GM18505 (cell line): ENCODE results near the gene ZBED2.

ENCODE experiments used
- ATAC-seq: cut with Tn5 transposase; IDR thresholded peaks from one replicate; pipeline ENCODE4 v1.9.1; 2021; ENCODE audit not compliant: unreplicated experiment
- POLR2A ChIP-seq: IDR thresholded peaks from 4 replicates; pipeline ENCODE4 v1.6.1; 2011; ENCODE audit warnings: borderline replicate concordance; ENCODE audit not compliant: insufficient read depth, insufficient read length; ENCODE audit errors: extremely low read depth

The ZBED2 gene

DNA sequence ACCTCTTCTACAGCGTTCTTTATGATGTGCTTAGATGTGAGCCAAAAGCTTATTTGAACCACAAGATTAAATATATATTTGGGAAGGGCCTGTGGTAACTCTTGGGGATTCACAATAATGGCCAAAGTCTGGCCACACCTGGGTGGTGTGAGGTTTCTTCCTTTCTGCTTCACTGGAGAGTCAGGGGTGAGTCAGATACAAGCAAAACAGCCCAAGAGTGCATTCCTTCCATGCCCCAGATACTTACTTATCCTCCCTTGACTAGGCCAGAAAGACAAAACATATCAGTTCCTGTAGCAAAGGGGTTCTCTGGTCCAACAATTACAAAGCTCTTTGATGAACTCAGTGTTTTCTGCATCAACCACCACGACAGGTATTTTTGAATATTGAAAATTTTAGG lies 941 bp downstream of the ZBED2 start:
- no peak for TF ChIP-seq POLR2A
- peak; percentile 70 for ATAC-seq

GRCh38 chr3:111593666-111594065 lies 1.5 kb downstream of the ZBED2 start:
- no peak for TF ChIP-seq POLR2A
- no peak for ATAC-seq

- TF ChIP-seq POLR2A = no peak
- no peak for ATAC-seq
Observed at GRCh38 chr3:111592936-111593335, 2.2 kb downstream of the ZBED2 start.

GRCh38 chr3:111592143-111592542 lies 3.0 kb downstream of the ZBED2 start:
- no peak for ATAC-seq

DNA sequence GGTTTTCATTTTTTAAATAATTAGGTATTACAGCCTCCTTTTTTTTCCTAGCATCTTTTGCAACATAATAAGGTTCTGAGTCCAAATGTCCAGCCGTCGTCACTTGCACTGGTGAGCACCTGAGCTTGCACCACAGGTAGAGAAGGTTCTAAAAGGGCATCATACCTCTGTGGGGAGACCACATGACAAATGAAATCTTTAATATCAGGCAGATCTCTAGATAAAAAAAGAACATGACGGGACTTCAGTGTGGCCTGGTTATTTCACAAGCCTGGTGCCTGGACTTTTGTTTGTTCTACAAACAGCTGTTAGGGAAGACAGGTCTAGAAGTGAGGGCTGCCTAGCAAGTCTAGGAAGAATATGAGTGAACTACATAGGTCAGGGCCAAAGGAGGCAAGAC lies 3.6 kb downstream of the ZBED2 start:
- ATAC-seq = no peak
- TF ChIP-seq POLR2A = no peak

More at GRCh38 chr3:111592143-111592542, 3.0 kb downstream of the ZBED2 start:
- TF ChIP-seq POLR2A = no peak

DNA sequence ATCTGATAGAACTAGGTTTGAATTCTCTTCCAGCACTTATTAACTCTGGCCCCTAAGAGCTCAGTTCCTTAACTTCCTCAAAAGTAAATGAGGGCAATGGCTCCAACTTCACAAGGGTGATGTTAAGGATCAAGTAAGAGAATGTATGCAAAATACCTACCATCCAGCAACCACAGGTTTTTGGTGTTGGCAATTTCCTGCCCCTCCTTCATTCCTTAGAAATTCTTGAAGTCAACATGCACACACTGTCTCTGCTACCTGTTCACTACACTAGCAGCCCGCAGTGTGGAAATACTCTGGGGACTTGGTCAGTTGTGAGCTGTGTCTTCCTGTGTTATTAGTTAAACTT lies 5.0 kb downstream of the ZBED2 start:
- no peak for ATAC-seq

DNA sequence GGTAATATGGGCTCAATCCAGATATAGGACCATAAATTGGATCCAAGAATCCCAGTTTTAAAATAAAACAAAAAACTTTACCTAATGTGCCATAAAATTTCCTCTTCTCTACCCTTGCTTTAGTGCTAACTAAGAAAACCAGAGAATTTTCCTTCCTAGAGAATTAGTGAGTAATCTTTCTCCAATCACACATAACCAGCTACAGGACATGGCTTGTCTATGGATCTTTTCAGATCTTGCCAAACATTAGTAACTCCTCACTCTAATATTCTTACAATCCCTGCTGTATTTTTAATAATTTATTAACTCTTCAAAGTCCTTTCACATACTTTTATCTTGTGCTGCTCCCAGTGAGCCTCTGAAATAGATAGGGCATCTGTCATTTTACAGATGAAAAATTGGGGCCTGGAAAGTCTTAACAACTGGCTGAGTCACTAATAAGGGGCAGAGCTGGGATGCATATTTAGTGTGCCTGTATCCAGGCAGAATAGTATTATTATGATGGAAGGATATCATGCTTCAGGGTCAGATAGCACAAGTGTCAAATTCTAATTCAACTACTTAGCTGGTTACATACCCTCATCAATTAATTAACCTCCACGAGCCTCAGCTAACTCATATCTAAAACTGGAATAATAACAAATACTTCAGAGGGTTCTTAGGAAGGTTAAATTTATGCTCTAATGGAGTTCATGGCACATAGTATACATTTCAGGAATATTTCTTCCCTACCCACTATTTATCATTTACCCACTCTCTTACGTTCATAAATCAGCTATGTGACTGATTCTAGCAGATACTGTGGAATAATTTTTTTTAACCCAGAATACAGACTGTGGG lies 5.6 kb downstream of the ZBED2 start:
- no peak for ATAC-seq

More for the DNA sequence above, 5.0 kb downstream of the ZBED2 start:
- no peak for TF ChIP-seq POLR2A

GRCh38 chr3:111588527-111588926 lies 6.6 kb downstream of the ZBED2 start:
- no peak for ATAC-seq
- TF ChIP-seq POLR2A = no peak

More for the DNA sequence above, 5.6 kb downstream of the ZBED2 start:
- no peak for TF ChIP-seq POLR2A

DNA sequence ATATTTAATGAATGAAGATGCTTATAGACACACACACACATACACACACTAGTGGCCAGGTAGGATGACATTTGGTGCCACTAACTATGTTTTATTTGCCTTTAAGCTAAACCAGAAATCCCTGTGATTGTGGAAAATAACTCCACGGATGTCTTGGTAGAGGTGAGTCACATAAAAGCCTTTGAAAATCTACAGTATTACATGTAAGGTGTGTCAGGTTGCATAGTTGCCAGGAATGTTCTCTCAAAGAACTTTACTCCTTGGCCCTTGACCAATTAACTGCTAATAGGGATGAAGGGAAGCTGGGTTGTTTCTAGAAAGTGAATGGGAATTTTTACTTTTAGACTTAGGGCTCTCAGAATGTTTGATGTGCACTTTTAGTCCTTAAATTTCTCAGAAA lies 9.9 kb downstream of the ZBED2 start:
- no peak for TF ChIP-seq POLR2A

DNA sequence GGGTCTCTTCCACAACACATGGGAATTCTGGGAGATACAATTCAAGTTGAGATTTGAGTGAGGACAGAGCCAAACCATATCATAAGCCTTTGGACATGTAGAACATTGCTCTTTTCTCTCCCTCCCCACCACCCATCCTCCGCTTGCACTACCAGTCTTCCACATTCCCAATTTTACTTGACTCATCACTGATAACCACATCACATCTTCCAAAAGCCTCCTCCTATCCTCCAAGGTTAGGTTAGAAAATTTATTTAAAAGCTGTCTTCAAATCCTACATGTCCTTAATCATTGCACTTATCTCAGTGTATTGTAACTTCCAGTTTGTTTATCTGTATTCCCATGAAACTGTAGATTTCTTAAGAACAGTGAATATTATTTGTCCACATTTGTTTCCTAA lies 10.4 kb downstream of the ZBED2 start:
- TF ChIP-seq POLR2A = no peak

More for the DNA sequence above, 9.9 kb downstream of the ZBED2 start:
- ATAC-seq = no peak

DNA sequence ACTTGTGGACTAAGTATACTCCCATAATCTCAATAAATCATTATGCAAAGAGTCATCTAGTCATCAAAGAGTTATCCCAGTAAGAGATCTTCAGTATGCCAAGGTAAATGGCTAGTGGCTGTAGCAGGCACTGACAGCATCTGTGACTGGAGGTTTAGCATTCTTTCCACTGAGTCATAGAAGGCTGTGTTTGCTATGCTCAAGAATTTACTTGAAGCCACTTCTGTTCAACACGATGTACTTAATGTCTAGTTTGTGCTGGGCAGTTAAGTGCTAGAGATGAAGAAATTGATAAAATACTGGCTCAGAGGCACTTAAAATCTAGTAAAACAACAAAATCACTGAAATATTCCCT lies 13.0 kb downstream of the ZBED2 start:
- no peak for TF ChIP-seq POLR2A
- ATAC-seq = no peak

More for the DNA sequence above, 10.4 kb downstream of the ZBED2 start:
- ATAC-seq = no peak

DNA sequence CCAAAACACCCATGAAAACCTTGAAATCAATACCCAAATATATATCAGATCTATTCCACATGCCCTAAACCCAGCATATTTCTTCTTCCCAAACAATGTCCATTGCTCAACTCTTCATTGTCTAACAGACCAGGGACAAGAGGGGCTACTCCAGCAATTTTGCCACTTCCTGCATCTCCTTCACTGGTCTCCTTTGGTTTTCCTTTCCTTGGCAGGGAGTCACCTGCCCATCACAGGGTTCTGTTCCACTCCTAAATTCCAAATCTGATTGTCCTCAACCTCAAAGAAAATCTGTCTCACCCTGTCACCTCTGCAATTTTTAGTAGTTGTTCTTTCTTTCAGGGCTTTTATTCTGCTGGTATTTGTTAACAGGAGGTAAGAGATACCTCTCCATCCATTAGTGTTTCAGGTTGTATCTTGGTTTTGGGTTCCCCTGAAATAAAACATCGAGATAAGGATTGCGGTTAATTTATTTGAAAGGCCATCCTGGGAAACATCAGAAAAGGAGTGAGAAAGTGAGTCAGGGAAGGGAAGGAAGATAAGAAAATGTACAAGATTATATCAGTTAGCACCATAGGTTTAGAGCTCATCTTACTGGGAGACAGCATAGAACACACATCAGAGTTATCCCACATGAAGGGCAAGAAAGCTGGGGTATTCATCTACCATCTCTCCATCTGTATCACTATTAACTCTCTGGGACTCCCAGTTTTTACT lies 13.6 kb downstream of the ZBED2 start:
- no peak for TF ChIP-seq POLR2A

GRCh38 chr3:111579495-111579894 lies 15.7 kb downstream of the ZBED2 start:
- no peak for ATAC-seq

More for the DNA sequence above, 13.6 kb downstream of the ZBED2 start:
- no peak for ATAC-seq

GRCh38 chr3:111578867-111579266 lies 16.3 kb downstream of the ZBED2 start:
- no peak for TF ChIP-seq POLR2A
- ATAC-seq = no peak

More at GRCh38 chr3:111579495-111579894, 15.7 kb downstream of the ZBED2 start:
- no peak for TF ChIP-seq POLR2A
